ENCODE results near the gene ST3GAL4. TPM values are rescaled to one million over a fixed set of nuclear protein-coding genes. Genes with fewer than 3 reads are reported as not detected.
A peak's percentile ranks its signal among the peaks of the same experiment; 100 is the strongest.

ST3GAL4 gene
- total RNA-seq, 1 experiment from 2014 or later = 198 TPM

DNA sequence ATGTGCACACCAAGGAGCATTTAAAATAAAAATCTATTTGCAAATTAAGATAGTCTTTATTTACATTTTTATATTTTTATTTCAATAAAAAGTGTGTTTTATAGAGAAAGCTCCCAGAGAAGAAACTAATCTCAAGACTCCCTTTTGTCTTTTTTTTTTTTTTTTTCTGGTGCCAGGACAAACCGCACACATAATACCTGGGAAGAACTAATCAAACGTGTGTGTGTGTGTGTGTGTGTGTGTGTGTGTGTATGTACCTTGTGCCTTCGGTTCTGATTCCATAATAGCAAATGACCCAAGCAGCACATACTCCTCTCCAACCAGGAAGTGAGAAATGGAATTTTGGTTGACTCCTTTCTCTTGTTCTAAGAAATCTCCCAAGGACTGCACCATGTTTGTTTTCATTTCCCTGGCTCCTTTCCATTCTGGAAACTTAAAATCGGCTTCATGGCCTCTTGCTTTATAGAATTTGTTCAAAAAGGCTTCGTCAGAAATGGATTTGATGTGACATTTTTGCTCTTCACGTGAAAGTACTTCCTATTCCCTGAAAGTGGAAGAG, 65.3 kb downstream of the ST3GAL4 start:
- in situ Hi-C loops (cut with HindIII; ENCODE audit: low pct_unique_long_range_greater_than_20kb, low sequenced_read_pairs) = no loop called here
- DNase-seq (ENCODE audit: low read depth, low spot score) = no peak

DNA sequence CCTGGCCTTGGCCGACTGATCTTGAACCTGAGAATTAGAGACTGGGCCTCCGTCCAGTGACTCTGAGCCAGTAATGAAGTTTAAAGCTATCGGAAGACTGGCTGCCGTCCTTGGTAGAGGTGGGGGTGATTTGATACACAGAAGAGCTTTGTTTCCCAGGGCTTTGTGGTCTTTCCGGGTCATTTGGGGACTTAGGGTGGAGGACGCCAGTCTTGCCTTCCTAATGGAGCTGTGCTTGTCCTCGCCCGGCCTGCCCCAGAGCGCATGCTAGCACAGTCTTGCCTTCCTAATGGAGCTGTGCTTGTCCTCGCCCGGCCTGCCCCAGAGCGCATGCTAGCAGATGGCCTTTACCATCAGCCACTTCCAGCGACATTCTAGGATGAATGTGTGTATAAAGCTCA, 65.8 kb downstream of the ST3GAL4 start:
- DNase-seq (ENCODE audit: low read depth, low spot score) = peak; percentile 46
- in situ Hi-C loops (cut with HindIII; ENCODE audit: low pct_unique_long_range_greater_than_20kb, low sequenced_read_pairs) = no loop called here

DNA sequence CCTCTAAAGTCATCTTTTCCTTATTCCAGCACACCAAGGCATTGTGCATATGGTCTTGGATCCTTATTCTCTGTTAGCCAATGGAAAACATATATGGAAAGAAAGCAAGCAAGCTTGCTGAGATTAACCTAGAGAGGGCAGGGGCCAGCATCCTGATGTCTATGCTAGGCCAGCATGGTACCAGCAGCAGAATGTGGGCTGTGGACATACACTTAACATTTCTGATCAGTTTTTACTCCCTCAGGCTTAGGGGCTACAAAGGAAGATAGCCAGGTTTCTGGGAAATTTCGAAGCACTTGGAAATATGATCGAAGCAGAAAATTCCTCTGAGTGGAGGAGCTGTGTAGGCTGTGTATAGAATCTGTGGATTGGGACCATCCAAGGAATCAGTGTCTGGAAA, 67.0 kb downstream of the ST3GAL4 start:
- in situ Hi-C loops (cut with HindIII; ENCODE audit: low pct_unique_long_range_greater_than_20kb, low sequenced_read_pairs) = no loop called here
- no peak for DNase-seq (ENCODE audit: low read depth, low spot score)

DNA sequence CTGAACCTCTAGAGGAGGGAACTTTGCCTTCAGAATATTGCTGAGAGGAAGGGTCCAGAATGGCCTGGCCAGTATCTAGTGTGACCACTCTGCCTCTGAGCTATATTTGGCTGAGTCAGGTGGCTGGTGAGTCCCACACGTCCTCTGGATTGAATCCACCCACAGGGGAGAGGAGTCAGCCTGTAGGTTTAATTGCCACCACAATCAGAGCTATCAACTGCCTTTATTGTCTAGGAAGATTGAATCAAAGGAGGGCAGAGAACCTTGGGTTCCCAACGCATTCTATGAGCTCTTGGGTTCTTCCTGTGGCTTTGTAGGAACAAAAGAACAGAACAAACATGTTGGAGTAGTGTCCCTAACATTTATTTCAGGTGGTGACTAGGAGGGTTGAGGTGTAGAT, 67.7 kb downstream of the ST3GAL4 start:
- in situ Hi-C loops (cut with HindIII; ENCODE audit: low pct_unique_long_range_greater_than_20kb, low sequenced_read_pairs) = no loop called here
- DNase-seq (ENCODE audit: low read depth, low spot score) = peak; percentile 22

DNA sequence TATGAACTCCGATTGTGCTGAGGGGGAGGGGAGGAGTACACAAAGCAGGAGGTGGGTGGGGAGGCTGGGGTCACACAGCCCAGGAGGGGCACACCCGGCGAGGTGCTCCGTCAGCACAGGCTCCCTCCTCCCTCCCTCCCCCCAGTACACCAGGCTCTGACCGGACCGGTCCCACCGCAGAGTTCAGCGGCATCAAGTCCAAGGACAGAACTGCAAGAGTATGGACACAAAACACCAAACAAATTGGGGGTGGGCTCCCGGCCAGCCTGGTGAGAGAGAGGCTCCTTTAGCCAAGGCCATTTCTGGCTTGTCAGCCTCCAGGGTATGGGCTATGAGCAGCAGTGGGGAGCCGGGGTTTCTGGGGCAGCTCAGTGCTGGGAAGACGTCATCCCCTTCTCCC, 68.3 kb downstream of the ST3GAL4 start:
- in situ Hi-C loops (cut with HindIII; ENCODE audit: low pct_unique_long_range_greater_than_20kb, low sequenced_read_pairs) = no loop called here
- no peak for DNase-seq (ENCODE audit: low read depth, low spot score)

DNA sequence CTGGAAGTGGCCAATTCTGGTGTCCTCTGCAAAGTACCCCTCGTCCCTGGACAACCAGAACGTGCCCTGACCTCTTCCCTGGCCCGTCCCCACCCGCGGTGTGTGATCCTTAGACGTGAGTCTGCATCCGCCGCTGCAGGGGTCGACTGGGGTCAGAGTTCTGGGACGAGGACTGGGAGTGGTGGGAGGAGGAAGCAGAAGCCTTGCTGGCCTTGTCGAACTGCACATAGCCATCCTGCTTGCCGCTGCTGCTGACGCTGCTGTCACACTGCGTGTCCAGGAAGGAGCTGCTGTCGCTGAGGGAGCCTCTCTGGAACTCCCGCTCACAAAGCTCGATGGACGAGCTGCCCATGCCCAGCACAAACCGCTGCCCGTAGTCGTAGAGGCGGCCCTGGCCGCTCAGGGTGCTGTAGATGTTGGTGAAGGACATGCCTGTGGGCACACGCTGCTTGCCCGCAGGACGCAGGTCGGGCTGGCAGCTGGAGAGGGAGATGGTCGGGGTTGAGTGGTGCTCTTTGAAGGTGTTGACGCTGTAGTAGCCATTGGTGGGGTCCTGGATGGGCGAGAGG, 69.1 kb downstream of the ST3GAL4 start:
- no peak for DNase-seq (ENCODE audit: low read depth, low spot score)
- in situ Hi-C loops (cut with HindIII; ENCODE audit: low pct_unique_long_range_greater_than_20kb, low sequenced_read_pairs) = no loop called here

DNA sequence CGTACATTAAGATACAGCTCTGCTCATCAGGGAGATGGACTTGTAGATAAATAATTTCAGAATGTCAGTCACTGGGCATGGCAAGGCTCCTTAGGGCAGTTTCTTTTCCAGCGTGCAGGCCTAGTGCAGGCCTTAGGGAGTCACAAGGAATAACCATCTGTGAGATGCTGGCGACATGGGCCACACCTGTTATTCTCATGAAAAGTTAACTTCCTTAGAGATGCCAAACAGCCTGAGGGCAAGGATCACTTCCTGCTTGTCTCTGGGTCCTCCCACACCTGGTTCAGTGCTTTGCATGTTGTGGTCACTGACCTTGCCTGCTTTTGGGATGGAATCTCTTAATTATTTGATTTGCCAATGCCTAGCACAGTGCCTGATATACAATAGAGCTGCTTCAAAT, 70.6 kb downstream of the ST3GAL4 start:
- no peak for DNase-seq (ENCODE audit: low read depth, low spot score)
- in situ Hi-C loops (cut with HindIII; ENCODE audit: low pct_unique_long_range_greater_than_20kb, low sequenced_read_pairs) = no loop called here

DNA sequence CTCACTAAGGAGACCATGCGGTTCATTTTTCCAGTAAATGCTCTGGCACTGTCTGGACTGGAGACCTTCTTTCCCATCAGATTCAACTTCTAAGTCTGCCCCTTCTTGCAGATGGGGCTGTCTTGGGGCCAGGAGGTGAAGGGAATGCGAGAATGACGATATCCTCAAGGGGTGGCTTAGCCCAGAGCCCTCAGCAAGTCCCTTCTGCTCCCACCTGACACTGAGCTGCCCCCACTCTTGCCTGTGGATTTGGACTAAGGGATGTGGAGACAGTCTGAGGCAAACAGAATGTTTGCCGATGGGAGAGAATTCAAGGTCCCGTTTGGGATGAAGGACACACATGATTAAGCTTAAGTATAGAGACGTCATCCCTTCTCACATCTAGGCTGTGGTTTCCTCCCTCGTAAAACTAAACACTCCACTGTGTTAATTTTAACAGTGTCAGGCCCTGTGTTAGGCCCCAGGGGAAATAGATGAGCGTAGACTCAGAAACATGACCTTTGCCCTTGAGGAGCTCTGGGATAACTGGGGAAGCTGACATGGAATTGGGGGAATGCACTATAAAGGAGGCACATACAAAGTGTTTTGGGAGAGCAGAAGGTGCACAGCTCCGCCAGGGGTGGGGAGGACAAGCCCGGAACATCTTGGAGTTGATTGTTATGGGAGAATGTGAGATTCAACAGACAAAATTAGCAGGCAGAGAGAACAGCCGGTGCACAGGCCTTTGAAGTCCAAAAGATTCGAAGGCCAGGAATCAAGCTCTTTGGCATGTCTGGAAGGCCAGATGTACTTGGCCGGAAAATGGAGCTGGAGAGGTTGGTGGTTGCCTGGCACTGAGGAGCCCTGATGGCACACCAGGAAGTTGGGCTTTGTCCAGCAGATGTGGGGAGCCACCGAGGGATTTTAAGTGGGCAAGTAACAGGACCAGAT, 71.6 kb downstream of the ST3GAL4 start:
- DNase-seq (ENCODE audit: low read depth, low spot score) = peak; percentile 28
- in situ Hi-C loops (cut with HindIII; ENCODE audit: low pct_unique_long_range_greater_than_20kb, low sequenced_read_pairs) = no loop called here

DNA sequence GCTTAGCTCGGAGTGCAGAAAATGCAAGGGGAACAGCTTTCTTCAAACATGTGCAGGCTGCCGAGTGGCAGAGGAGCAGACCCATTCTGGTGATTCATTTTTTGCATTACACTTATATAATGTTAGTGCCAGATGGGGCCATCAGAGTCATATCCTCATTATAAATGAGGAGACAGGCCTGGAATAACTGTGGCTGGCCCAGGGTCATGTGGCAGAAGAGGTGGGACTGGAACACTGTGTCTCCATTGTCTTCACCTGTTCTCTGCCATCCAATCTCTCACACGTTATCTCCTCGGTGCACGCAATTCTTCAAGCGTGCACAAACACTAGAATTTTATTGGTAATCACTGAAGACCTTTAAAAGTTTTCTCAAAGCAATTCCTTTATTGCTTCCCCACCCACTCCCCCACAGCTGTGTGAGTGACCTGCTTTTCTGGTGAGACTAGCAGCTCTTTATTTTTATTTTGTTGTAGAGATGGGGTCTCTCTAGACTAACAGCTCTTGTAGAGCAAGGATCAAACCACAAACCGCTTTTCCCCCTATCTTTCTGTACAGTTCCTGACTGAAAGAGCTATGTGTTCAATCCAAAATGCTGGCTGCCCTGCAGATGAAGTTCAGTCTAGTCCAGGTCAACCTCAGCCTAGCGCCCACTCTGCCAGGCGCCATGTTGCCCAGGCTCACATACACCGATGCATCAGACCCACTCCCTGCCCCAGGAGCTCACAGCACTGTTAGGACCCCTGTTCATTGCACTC, 75.3 kb downstream of the ST3GAL4 start:
- in situ Hi-C loops (cut with HindIII; ENCODE audit: low pct_unique_long_range_greater_than_20kb, low sequenced_read_pairs) = no loop called here
- DNase-seq (ENCODE audit: low read depth, low spot score) = peak; percentile 28

DNA sequence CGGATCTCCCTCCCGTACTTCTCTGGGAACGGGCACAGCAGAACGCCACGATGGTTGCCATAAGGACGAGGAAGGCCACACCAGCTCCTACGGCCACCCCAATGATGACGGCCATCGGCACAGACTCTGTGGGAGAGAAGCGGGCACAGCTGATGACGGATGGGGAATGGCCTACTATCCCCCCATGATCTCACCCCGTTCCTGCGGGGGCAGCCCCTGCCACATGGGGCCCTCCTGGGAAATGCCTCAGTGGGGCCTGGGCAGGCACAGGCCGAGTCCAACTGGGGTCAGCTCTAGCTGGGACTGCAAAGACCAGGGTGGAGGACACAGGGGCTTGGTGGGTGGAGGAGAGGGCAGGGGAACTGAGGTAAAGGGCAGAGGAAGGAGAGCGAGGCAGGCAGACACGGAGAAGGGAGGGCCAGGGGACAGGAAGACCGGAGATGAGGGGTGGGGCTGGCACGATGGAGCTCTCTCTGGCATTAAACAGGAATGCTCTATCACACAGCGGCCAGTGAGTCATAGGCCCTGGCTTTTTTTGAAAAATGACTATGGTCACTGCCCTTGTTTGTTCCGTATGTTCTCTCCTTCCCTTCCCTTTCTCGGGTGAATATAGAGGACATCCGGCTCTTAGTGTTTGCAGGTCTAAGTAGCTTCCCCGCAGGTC, 76.0 kb downstream of the ST3GAL4 start:
- DNase-seq (ENCODE audit: low read depth, low spot score) = no peak
- in situ Hi-C loops (cut with HindIII; ENCODE audit: low pct_unique_long_range_greater_than_20kb, low sequenced_read_pairs) = no loop called here

DNA sequence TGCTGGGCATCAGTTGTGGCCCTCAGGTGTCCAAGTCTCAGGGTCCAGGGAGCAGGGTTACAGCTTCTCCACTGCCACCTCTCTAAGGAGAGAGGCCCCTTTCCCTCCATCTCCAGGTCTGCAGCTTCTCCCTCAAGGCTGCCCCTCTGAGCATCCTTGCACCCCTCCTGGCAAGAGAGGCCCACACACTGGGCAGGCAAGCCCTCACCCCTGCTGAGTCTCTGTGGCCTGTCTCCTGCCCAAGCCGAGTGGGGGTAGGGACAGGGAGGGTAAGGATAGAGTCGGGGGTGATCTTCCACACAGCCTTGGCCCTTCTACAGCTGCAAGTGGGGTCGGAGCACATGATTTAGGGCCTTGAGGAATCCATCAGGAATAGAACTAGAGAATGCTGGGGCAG, 76.6 kb downstream of the ST3GAL4 start:
- in situ Hi-C loops (cut with HindIII; ENCODE audit: low pct_unique_long_range_greater_than_20kb, low sequenced_read_pairs) = no loop called here

DNA sequence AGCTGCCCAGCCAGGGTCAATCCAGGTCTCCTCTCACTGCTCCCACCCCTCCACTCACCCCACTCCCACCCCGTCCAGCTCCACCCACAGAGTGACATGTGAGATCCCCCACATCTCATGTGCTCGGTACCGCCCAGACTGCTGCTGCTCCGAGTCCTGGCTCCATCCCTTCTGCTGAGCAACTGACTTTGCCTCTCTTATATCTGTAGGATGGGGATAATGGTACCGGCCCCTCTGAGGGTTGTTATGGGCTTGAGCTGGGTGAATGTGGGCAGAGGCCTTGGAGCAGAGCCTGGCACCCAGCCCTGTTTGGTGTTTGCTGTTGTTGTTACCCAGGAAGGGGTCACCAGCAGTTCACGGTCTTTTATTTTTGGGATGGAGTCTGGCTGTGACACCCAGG, 77.0 kb downstream of the ST3GAL4 start:
- no peak for DNase-seq (ENCODE audit: low read depth, low spot score)
- in situ Hi-C loops (cut with HindIII; ENCODE audit: low pct_unique_long_range_greater_than_20kb, low sequenced_read_pairs) = no loop called here

More for the DNA sequence above, 76.6 kb downstream of the ST3GAL4 start:
- no peak for DNase-seq (ENCODE audit: low read depth, low spot score)

DNA sequence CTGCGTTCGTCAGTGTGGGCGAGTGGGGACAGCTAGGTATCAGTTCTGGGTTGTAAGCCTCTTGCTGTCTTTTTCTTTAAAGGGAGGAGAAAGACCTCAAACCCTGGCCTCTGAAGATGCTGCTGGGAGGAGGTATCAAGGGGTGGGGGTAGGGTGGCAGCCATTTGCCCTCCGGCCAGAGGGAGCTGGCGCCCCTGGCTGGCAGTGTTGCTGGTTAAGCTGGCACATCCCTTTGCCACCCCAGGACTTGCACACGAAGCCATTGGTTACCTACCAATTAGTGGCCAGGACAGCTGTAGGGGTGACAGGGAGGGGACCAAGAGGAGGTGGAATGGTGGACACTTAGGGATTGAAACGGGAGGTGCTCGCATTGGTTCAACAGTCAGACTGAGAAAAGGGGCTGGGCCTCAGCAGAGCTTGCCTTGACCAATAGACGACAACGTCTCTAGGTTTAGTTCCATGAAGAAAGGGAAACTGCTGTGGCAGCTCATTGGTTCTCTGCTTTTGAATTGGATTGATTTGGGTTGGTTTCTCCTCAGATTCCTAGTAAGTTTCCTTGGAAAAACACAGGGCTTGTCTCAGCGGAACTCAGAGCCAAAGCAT, 77.9 kb downstream of the ST3GAL4 start:
- in situ Hi-C loops (cut with HindIII; ENCODE audit: low pct_unique_long_range_greater_than_20kb, low sequenced_read_pairs) = no loop called here
- DNase-seq (ENCODE audit: low read depth, low spot score) = no peak

DNA sequence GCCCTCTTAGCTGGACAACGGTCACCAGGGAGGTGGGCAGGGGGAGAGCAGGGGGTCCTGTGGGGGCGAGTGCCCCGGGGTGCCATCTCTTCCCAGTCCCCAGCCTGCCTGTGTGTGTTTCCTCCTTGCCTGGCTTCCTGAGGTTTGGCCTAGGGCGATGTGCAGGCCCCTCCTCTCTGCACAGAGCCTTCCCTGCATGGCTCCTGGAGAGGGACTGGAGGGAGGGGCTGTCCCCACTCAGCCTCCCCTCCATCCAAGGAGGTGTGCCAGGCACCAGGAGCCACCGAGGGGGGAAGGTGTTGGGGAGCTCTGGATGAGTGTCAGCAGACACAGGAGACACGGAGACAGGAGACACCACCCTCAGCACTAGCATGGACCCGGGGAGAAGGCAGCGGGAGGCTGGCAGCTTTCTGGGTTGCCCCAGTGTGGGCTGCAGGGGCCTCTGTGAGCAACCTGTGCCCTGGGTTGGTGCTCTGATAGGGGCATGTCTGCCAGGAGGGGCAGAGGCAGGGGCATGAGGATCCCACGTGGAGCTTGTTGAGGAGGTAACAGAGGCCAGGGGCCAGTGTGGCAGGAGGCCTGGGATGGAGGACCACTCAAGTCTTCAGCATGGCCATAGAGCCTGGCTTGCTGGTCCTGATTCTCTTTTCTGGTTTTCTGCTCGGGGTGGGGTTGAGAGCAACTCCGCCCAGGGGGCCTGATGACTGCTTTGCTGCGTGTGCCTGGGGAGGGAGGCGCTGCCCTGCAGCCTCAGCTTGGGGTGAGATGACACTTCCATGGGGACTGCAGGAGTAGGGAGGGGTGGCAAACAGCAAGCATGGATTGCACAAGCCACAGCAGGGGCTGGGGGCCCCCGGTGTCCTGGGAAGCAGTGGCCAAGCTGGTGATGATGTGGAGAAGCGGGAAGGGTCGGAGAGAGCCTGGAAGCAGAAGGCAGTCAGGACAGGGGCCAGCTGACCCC, 78.8 kb downstream of the ST3GAL4 start:
- DNase-seq (ENCODE audit: low read depth, low spot score) = no peak
- in situ Hi-C loops (cut with HindIII; ENCODE audit: low pct_unique_long_range_greater_than_20kb, low sequenced_read_pairs) = no loop called here

DNA sequence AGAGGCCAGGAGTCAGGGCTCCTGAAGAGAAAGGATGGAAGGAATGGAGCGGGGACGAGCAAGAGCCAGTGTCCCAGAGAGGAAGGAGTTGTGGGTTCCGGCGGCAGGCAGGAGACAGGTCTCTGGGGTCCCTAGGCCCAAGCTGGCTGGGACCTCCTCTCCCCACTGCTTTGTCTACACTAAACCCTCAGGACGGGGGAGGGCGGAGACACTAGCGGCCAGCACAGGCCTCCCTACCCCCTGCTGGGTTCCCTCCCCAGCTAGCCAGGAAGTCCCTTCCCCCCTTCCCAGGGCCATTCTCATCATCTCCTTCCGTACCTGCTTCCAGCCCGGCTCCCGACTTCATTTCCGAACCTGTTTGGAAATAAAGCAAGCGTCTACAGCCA, 79.5 kb downstream of the ST3GAL4 start:
- in situ Hi-C loops (cut with HindIII; ENCODE audit: low pct_unique_long_range_greater_than_20kb, low sequenced_read_pairs) = no loop called here
- DNase-seq (ENCODE audit: low read depth, low spot score) = no peak

DNA sequence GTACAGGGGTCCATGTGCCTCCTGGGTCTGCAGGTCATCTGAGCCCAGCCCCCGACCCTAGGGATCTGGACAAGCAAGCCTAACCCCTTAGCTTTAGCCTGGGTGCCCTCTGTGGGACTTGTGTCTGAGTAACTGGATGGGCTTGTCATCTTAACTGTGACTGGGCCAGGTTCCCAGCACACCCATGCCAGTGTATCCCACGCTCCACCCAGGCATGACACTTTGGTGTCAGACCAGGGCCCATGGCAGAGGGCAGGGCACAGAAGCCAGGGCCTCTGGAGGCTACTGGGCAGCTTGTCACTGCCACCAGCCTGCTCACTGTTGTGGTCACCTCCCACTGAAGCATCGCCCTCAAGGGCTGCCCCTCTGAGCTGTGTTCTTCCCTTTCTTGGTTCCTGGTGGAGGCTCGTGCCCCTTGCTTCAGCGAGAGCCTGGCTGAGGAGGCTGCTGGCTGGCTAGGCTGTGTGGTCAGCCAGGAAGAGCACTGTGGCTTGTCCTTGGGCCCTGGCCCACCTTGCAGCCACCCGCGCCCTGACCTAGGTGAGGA, 80.8 kb downstream of the ST3GAL4 start:
- in situ Hi-C loops (cut with HindIII; ENCODE audit: low pct_unique_long_range_greater_than_20kb, low sequenced_read_pairs) = no loop called here

More for the DNA sequence above, 80.8 kb downstream of the ST3GAL4 start:
- no peak for DNase-seq (ENCODE audit: low read depth, low spot score)

Measured in SK-MEL-5 (cell line).